HG03097 (cell line): ENCODE results near the gene LSR.
"Not testable (repeated sequence)": the region's sequence is repeated elsewhere in the genome, so short reads cannot be mapped to it uniquely, and the experiment has no call there.

ENCODE experiments used
- ATAC-seq: cut with Tn5 transposase; IDR thresholded peaks from one replicate; pipeline ENCODE4 v1.9.1; 2021; ENCODE audit not compliant: unreplicated experiment, low FRiP score

LSR gene

DNA sequence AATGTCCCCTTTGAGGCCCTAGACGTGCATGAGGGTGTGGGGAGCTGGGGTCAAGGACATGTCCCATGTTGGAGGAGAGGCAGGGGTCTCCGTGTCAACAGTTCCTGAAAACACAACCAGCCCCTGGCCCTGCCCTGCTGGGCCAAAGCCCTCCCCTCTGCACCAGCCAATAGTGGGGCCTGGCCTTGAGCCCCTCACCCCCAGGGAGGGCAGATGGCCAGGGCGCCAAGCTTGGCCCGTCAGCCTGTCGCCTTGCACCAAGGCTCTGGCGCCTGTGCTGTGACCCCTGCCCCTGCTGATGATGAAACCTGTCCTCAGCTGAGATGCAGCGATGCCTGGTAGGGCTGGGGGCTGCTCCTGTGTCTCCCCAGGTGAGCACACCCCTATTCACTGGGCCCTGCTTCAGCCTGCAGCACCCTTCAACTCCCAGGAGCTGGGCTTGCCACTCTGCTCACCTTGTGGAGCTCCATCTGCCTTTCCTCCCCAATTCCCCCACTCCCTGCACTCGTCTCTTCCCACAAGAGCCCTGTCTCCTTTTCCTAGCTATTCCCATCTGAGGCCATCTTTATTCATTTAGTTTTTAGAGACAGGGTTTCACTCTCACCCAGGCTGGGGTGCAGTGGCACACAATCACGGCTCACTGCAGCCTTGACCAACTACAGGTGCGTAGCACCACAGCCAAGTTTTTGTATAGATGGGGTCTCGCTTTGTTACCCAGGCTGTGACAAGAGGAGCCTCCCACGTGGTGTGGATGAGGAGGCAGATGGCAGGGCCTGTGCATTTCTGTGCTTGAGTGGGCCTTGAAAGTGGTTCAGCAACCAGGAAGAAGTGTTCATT lies 31.4 kb downstream of the LSR start:
- no peak for ATAC-seq

- no peak for ATAC-seq
These were observed 32.5 kb downstream of the LSR start for GRCh38 chr19:35281303-35281702.

- ATAC-seq: no peak
These were observed 35.6 kb downstream of the LSR start for GRCh38 chr19:35284153-35285094.

DNA sequence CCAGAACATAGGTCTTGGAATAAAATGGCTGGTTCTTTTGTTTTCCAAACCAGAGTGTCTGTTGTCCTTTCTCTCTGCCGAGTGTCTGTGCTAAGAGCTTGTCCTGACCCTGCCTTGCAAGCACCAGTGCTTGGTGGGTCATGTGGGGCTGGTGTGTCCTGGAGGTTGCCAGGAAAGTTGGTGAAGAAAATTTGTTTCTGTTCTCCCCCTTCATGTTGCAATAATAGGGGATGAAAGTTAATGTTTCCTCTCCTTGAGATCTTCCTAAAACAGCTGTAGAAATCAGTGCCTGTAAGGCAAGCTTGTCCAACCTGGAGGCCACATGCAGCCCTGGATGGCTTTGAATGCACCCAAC lies 36.3 kb downstream of the LSR start:
- ATAC-seq: no peak

GRCh38 chr19:35285465-35285864 lies 36.7 kb downstream of the LSR start:
- not testable (repeated sequence) for ATAC-seq

DNA sequence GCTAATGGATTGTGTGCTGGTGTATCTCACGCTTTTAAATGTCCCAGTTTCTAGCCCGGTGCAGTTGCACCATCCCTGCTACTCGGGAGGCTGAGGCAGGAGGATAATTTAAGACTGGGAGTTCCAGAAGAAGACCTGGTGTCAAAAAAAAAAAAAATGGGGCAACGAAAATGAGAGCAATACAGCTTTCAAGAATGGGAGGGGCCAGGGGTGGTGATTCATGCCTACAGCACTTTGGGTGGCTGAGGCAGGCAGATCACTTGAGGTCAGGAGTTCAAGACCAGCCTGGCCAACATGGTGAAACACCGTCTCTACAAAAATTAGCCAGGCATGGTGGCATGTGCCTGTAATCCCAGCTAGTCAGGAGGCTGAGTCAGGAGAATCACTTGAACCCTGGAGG lies 37.3 kb downstream of the LSR start:
- ATAC-seq: not testable (repeated sequence)

DNA sequence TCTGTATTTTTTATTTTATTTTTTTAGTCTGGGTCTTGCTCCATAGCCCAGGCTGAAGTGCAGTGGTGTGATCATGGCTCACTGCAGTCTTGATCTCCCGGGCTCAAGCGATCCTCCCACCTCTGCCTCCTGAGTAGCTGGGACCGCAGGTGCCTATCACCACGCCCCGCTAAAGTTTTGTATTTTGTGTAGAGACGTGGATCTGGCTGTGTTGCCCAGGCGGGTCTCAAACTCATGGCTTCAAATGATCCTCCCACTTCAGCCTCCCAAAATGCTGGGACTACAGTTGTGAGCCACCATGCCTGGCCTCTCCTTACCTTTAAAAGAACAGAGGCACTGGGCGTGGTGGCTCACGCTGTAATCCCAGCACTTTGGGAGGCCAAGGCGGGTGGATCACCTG lies 38.9 kb downstream of the LSR start:
- no peak for ATAC-seq

DNA sequence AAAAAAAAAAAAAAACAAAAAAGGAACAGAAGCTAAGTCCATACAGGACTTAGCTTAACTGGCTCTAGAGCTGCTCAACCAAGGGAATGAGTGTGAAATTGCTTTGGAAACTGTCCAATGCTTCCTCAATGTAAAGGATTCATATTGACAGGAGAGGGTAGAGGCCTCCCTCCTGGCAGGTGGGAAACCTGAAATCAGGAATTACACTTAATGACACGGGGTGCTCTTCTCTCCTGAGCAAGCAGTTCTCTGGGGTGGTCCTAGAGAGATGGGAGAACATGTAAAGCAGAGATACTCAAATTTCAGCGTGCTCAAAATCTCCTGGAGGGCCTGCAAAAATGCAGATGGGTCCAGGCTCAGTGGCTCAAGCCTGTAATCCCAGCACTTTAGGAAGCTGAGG lies 39.5 kb downstream of the LSR start:
- ATAC-seq: no peak

GRCh38 chr19:35288906-35289305 lies 40.1 kb downstream of the LSR start:
- no peak for ATAC-seq

GRCh38 chr19:35290381-35291127 lies 41.8 kb downstream of the LSR start:
- no peak for ATAC-seq

- ATAC-seq: no peak
These were observed 42.5 kb downstream of the LSR start for GRCh38 chr19:35291259-35291658.

DNA sequence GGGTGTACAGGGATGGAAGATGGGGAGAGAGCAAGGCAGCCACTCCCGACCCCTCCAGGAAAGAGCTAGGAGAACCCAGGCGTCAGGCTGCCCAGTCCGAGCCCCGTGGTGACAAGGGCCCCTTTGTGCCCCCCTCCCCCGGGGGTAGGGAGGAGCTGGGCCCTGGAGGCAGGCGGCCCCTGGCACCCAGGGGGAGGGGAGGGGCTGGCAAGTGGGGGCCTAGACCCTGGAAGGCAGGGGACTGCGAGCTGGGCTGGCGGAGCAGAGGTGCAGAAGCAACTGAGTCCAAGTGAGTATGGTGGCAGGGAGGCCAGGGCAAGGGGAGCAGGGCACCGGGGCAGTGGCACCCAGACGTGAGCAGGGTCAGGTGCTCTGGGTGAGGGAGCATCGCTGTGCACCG lies 43.1 kb downstream of the LSR start, which contains the start of gene MAG:
MAG (plus strand) TSS at position 246 of the 400 bp plus-strand sequence. CDS start 3,248 bp downstream, outside the sequence.
- no peak for ATAC-seq

DNA sequence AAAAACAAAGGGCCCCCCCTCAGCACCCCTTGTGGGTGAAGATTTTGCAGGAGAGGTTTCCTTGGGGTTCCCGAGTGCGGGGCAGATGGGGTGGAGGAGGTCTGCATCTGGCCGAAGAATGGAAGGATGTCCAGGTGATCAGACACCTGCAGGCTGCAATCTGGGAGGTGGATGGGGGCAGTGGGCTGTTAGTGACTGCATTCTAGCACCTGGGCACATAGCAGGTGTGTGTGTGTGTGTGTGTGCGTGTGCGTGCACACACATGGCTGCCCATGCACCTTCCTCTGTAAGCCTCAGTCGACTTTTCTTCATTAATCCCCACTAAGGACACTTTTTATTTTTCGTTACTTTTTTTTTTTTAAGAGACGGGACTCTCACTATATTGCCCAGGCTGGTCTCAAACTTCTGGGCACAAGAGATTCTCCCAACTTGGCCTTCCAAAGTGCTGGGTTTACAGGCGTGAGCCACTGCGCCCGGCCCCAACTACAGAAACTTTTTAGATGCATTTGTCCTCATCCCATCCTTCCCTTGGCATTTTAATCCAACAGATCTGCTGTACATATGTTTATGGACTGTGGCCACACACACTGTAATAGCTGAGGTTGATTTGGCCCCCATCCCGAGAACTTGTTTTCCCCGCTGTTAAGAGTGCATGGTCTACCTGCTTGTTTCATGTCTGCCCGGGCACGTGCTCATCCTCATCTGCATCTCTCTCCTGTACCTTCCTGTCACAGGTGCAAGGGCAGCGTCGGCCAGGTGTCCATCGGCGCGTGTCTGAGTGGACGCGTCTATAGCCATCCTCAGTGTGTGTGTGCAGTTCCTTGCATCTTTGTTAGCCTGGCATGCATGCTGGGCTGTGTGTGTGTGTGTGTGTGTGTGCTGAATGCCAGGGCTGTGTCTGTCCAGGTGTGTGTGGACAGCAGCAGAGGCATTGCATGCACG lies 43.9 kb downstream of the LSR start:
- ATAC-seq: no peak

GRCh38 chr19:35293363-35293739 lies 44.5 kb downstream of the LSR start:
- ATAC-seq: no peak

DNA sequence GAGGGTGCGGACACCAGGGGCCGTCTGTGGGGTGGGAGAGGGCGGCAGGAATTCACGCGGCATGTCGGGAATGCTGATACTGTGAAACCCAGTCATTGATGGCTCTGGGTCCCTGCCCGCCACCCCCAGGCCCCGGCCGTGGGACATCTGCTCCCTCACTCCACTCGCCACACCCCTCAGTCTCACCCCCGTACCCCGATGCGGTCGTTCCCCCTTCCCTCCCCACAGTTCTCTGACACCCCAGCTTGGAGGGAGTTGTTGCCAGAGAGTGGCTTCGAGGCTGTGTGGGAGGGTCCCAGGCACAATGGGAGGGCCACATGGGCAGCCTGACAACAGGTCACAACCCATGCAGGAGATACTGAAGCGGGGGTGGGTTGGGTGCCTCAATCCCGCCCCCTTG lies 45.0 kb downstream of the LSR start:
- no peak for ATAC-seq

DNA sequence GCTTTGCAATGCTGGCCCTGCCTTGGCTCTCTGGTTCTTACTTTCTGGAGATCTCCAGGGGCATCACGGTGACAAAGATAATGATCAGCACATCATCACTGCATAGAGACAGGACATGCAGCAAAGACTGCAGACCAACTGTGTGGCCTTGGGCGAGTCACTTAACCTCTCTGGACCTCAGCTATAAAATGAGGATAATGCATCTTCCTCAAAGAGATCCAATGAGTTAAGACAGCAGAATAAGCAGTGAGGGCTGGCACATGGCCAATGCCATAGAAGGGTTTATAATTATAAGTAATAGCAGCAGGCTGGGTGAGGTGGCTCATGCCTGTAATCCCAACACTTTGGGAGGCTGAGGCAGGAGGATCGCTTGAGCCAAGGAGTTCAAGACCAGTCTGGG lies 45.5 kb downstream of the LSR start:
- ATAC-seq: no peak

DNA sequence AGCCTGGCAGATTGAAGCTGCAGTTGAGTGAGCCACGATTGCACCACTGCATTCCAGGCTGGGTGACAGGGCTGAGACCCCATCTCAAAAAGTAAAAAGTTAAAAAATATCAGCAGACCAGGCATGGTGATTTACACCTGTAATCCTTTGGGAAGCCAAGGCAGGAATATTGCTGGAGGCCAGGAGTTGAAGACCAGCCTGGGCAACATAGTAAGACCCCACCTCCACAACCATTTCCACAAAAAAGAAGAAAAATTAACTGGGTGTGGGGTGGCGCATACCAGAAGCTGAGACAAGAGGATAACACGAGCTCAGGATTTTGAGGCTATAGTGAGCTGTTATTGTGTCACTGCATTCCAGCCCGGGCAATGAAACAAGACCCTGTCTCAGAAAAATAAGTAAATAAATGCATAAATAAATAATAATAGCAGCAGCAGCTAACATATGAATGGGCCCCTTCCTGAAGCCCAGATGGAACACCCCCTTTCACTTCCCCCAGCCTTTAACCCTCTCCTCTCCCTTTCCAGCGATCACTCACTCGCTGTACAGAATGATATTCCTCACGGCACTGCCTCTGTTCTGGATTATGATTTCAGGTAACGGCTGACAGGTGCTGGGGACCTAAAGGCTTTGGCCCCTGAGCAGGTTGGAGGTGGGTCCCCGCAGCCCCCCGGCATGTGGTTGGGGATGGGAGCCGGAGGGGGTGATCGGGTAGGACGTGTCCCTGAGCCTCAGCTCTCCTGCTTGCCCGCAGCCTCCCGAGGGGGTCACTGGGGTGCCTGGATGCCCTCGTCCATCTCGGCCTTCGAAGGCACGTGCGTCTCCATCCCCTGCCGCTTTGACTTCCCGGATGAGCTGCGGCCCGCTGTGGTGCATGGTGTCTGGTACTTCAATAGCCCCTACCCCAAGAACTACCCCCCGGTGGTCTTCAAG lies 46.3 kb downstream of the LSR start:
- no peak for ATAC-seq

DNA sequence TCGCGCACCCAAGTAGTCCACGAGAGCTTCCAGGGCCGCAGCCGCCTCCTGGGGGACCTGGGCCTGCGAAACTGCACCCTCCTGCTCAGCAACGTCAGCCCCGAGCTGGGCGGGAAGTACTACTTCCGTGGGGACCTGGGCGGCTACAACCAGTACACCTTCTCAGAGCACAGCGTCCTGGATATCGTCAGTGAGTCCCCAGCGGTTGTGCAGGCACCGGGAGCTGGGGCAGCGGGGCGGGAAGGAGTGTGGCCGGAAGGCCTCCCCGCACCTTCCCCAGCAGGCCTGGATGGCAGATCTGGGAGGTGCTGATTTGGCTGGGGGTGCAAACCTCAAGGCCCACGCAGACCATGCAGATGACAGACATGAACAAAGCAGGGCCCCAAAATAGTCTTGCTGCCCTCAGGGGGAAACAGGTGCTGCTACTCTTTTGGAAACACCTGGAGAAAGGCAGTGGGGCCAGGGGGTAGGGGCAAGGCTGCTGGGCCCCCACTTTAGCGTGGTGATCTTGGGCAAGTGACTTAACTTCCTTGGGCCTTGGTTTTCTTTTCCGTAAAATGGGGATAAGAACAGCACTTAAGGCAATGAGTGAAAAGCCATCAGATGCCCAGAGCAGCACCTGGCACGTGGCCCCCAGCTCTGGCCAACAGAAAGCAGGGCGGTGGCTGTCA lies 47.1 kb downstream of the LSR start:
- ATAC-seq: no peak
